ENCODE results near the gene PNPLA1.
"Not testable (repeated sequence)": the region's sequence is repeated elsewhere in the genome, so short reads cannot be mapped to it uniquely, and the experiment has no call there.

PNPLA1 gene

DNA sequence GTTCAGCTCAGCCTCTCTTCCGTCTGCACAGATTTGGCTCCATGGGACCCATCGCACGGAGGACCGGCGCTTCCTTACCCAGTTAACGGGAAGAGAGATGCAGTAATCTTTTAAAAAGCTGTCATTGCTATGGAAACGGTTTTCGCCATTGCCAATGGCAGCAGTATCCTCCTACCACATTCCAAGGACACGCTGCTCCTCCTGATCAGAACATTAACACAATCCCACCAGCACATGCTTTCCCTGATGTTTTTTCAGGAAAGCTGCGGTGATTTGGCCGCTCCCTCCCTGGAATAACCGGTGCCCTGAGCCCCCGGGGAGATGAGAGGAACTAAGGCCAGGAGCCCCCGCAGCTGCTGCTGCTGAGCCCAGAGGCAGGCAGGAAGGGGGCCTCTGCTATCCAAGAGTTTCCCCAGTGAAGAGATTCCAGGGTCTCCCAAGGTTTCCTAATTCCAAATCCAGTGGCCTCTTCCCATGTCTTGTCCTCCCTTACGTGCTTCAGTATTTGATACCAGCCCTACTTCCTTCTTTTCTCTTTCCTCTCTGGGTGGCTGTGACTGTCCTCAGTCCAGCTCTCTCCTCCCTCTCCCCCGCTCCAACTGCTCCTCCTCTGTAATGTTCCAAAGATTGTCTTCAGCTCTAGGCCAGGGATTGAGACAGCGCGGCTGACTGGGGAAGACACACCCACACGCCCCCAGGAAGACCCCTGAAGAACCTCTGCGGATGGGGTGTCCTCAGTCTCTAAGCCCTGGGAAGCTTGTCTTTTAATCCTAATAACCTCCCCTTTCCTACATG, 64.3 kb downstream of the PNPLA1 start:
- in situ Hi-C loops (cut with MboI; ENCODE audit: low sequenced_read_pairs, unreplicated experiment), result no loop called here
- TF ChIP-seq, protein P1, sequence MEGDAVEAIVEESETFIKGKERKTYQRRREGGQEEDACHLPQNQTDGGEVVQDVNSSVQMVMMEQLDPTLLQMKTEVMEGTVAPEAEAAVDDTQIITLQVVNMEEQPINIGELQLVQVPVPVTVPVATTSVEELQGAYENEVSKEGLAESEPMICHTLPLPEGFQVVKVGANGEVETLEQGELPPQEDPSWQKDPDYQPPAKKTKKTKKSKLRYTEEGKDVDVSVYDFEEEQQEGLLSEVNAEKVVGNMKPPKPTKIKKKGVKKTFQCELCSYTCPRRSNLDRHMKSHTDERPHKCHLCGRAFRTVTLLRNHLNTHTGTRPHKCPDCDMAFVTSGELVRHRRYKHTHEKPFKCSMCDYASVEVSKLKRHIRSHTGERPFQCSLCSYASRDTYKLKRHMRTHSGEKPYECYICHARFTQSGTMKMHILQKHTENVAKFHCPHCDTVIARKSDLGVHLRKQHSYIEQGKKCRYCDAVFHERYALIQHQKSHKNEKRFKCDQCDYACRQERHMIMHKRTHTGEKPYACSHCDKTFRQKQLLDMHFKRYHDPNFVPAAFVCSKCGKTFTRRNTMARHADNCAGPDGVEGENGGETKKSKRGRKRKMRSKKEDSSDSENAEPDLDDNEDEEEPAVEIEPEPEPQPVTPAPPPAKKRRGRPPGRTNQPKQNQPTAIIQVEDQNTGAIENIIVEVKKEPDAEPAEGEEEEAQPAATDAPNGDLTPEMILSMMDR (IDR thresholded peaks at IDR 0.05; ENCODE audit: borderline replicate concordance, control extremely low read depth, extremely low read depth, insufficient read depth, missing control alignments), result no peak
- DNase-seq (ENCODE audit: low spot score), result no peak

DNA sequence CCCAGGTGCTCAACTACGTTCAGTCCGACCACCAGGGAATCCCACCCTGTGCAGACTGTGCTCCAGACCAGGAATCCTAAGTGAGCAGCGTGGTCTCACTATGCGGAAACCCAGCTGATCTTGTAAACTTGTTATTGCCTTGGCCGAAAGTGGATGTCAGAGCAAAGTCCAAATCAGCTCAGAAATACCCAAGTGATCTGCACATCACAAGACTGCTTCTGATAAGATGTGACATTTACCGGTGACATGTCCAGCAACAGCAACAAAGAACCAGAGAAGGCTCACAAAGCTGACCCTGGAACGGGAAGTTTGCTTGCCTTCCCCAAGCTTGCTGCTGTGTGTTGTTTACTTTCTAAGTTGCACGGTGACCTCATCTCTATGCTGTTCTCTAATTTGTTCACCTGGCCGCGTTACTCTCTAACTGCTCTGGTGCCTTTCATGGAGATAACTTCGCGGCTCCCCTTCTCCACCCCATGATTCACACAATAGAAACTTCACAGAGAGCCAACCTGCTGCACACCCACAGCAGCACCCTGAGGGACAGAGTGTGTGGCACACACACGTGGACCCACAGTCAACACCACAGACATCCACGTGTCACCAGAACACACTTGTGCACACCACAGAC, 65.1 kb downstream of the PNPLA1 start:
- in situ Hi-C loops (cut with MboI; ENCODE audit: low sequenced_read_pairs, unreplicated experiment), result no loop called here
- no peak for DNase-seq (ENCODE audit: low spot score)
- TF ChIP-seq, protein P1 (IDR thresholded peaks at IDR 0.05; ENCODE audit: borderline replicate concordance, control extremely low read depth, extremely low read depth, insufficient read depth, missing control alignments), result no peak

DNA sequence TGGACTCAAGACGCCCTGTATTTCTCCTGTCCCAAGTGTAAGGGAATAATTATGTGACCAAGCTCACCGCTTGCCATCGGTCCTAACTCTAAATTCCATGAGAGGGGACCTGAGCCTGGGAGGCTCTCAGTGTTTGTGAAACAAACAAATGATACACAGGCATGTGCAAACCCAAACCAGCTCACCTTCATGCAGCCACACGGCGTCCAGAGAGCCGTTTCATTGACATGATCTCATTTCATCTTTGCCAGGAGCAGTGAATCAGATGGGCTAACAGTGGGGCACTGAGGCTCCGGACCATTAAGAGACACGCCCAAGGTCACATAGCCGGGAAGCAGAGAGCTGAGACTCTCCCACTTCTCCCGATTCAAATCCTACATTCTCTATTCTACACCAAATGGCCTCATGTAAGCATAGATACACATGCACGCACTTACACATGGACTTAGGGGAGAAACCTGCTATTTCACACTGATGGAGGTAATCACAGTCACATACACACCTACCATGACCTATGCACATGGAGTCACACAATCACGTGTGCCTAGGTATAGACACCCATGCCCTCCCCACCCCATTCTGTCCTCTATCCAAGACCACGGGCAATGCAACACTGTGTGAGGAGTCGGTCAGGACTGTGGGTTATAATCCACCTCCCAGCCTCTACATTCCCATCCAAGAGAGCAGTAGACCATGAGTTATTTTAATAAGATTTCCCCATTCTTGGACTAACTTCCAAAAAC, 65.8 kb downstream of the PNPLA1 start:
- TF ChIP-seq, protein P1 (IDR thresholded peaks at IDR 0.05; ENCODE audit: borderline replicate concordance, control extremely low read depth, extremely low read depth, insufficient read depth, missing control alignments), result no peak
- DNase-seq (ENCODE audit: low spot score), result no peak
- in situ Hi-C loops (cut with MboI; ENCODE audit: low sequenced_read_pairs, unreplicated experiment), result no loop called here

DNA sequence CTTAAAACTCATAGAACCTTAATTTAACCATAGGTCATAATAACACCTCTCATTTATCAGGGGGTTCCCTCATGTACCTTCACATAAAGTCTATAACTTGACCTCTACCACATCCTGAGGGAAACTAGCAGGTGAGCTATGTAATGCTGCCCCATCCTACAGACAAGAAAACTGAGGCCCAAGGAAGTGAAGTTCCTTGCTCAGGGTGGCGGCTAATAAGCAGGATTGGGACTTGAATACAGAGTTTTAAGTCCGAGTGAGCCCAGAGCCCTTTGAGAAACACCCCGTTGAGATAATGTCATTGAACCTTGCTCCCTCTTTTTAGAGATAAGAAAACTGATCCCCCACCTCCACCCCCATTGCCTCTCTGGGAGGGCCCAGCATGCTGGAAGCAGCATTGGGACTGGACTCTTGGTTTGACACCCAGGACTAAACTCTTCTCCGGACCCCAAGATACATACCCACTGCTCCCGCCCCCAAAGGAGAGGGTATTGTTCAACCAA, 66.4 kb downstream of the PNPLA1 start:
- DNase-seq (ENCODE audit: low spot score), result no peak
- in situ Hi-C loops (cut with MboI; ENCODE audit: low sequenced_read_pairs, unreplicated experiment), result no loop called here
- TF ChIP-seq, protein P1 (IDR thresholded peaks at IDR 0.05; ENCODE audit: borderline replicate concordance, control extremely low read depth, extremely low read depth, insufficient read depth, missing control alignments), result no peak

DNA sequence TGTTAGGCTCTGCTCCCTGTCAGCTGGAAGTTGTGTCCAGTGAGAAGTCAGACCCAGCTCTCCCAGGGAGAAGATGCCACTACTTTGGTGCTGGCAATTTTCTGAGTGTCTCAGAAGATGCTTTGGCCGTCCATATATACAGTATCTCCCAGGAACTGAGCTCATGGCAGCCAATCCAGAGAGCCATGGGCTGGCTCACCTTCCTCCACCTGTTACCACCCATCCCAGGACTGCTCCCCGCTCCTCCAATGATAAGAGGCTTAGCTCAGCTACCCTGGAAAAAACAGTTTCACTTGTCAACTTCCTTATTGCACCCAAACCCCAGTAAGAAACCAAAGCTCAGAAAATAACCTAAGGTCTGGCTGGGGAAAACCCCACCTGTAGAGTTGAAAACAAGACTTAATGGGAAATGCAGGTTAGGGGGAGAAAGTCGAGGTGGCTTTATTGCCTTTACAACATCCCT, 67.0 kb downstream of the PNPLA1 start, which contains the start of gene BNIP5:
Gene BNIP5 (minus strand): TSS at position 110 of the 463 bp plus-strand sequence. CDS start 6,198 bp downstream, outside the sequence.
- TF ChIP-seq, protein P1 (IDR thresholded peaks at IDR 0.05; ENCODE audit: borderline replicate concordance, control extremely low read depth, extremely low read depth, insufficient read depth, missing control alignments), result no peak
- in situ Hi-C loops (cut with MboI; ENCODE audit: low sequenced_read_pairs, unreplicated experiment), result no loop called here

DNA sequence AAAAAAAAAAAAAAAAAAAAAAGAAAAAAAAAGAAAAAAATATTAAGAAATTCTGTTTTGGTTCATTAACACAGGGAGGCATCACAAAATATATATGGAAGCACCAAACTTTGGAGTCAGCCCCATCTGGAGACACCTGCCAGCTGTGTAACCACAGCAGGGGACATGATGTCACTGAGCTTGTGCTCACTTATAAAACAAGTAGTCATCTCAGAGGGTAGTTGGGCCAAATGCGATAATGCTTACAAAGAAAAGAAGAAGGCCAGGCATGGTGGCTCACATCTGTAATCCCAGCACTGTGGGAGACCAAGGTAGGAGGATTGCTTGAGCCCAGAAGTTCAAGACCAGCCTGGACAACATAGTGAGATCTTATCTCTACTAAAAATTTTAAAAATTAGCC, 68.0 kb downstream of the PNPLA1 start:
- no peak for DNase-seq (ENCODE audit: low spot score)
- TF ChIP-seq, protein P1 (IDR thresholded peaks at IDR 0.05; ENCODE audit: borderline replicate concordance, control extremely low read depth, extremely low read depth, insufficient read depth, missing control alignments), result no peak
- in situ Hi-C loops (cut with MboI; ENCODE audit: low sequenced_read_pairs, unreplicated experiment), result no loop called here

More for the DNA sequence above, 67.0 kb downstream of the PNPLA1 start, which contains the start of gene BNIP5:
- DNase-seq (ENCODE audit: low spot score), result peak; percentile 51

DNA sequence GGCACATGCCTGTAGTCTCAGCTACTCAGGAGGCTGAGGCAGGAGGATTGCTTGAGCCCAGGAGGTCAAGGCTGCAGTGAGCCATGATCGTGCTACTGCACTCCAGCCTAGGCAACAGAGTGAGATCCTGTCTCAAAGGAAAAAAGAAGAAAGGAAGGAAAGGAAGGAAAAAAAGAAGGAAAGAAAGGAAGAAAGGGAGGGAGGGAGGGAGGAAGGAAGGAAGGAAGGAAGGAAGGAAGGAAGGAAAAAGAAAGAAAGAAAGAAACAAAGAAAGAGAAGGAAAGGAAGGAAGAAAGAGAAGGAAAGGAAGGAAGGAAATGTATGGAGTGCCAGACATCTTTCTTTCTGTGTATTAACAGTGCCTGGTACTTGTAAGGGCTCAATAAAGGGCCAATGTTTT, 68.4 kb downstream of the PNPLA1 start:
- in situ Hi-C loops (cut with MboI; ENCODE audit: low sequenced_read_pairs, unreplicated experiment); DNase-seq (ENCODE audit: low spot score): not testable (repeated sequence)

Data from GM13976 (cell line).